Hematopoietic multipotent progenitor cell treated with erythropoietin and hydrocortisone succinate and interleukin-3 and kit ligand, for 15 days (in vitro differentiated cells): Measurements from ENCODE around the gene EIF5.
A peak's percentile ranks its signal among the peaks of the same experiment; 100 is the strongest.

Experiments used
- DNase-seq: peaks from one replicate; pipeline ENCODE4 v3.0.0-alpha.2; 2015; ENCODE audit warnings: low spot score

EIF5 gene

DNA sequence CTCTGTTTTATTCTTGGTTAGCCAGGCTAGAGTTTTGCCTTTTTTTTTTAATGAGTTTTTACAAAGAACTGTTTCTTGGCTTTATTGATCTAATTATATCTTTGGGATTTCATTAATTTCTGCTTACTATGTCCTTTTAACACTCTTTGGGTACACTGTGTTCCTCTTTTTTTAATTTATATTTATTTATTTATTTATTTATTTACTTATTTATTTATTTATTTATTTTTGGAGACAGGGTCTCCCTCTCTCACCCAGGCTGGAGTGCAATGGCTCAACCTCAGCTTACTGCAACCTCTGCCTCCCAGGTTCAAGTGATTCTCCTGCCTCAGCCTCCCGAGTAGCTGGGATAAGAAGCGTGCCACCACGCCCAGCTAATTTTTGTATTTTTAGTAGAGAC, 36.0 kb downstream of the EIF5 start:
- no peak for DNase-seq

DNA sequence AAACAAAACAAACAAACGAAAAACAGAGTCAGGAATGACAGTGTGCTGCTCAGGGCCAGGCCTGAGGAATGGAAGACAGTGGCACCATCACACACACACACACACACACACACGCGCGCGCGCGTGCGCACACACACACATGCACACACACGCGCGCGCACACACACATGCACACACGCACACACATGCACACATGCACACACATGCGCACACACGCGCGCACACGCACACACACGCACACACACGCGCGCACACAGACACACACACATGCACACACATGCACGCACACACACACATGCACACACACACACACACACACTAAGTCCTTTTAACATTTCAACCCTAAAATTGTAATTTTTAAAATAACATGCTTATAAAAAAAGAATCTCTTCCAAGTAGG, 38.0 kb downstream of the EIF5 start:
- DNase-seq, result no peak

DNA sequence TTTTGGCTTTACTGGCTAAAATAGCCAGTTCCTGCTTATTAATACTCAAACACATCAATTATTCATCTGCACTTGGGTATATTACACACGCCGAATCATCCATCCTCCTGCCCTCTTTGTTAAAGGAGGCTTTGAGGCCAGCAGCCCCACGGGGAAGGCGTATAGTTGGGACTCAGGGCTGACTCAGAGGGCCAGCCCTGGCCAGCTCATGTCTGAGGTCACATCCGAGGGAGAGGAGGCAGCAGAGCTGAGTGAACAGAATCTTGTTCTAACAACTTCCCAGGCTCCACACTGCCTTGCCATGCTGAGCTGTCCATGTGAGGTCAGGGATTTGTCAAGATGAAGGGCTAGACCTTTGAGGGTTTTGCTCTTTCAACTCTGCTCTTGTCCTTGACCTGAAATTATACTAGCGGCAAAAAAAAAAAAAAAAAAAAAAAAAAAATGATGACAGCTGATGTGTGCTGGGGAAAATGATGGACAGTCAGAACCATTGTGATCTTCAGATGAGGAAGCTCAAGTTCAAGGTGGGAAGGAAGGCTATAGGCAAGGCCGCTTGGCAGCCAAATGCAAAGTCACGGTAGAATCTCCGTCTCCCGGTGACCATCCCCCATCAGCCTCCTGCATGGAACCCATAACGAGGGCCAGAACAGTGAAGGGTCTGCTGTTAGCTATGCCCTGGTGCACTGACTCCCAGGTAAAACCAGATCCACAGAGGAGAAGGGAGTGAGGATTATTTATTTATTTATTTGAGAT, 38.7 kb downstream of the EIF5 start:
- DNase-seq, result peak; percentile 54

DNA sequence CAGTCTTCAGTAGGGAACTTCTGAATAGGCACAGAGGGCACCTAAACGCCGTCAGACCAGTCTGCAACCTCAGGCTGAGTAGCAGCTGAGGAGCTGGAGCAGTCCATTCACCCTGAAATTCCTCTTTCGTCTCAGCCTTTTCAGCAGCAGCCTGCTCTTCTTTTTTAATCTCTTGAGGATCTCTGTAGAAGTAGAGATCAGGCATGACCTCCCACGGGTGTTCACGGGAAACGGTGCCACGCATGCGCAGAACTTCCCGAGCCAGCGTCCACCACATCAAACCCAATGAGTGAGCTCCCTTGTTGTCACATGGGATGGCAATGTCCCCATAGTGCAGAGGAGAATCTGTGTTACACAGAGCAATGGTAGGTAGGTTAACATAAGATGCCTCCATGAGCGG, 40.1 kb downstream of the EIF5 start:
- DNase-seq, result no peak

DNA sequence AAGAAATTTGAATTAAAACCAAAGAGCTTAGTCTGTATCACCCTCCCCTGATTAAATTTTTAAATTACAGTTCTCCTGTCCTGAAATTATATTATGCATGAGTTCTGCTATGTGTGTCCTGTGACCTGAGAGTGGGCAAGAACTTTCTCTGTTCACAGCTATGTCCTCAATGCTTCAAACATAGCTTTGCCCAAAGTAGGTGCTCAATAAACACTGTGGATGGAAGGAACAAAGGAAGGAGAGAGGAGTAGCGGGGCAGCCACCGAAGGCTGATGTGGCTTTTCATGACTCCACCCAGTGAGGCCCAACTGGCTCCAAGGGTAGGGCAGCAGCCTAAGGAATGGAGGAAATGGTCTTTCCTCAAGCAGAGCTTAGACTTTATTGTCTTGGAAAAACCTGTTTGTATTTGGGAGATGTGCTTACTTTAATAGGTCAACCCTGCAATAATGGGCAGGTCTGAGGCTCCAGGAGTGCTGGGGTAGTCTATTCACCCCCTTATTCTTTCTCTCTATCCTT, 43.5 kb downstream of the EIF5 start:
- DNase-seq, result no peak

DNA sequence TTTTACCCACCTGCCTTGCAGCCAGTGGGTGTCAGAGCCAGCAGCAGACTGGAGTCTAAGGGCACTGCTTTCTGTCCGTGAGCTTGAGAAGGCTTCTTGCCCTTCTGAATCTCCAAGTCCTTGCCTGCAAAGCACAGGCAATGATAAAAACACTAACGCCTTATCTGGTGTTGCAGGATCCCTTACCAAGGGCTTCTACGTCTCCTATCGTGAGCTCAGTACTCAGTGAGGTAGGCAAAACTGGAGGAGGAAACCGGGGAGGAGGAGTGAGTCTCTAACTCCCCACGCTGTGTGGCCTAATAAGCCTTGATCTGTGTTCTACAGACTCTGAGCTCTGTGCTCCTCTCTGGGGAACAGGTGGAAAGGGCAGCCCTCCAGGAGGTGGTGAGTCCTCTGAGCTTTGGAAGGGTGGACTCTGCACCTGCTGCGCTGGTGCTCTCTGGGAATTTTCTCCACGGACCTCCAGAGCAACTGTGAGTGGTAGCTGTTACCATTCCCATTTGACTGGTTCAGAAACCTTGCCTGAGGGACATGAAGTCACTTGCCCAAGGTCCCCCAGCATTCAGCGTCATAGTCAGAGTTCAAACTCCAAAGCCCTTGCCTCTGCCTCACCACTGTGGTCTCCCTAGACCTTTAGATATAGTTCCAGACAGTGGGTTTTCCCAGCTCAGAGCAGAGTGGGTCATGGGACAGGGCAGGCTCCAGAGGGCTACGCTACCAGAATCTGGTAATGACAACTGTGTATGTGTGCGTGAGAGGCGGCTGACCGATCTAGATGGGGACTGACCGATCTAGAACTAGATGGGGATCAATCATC, 44.2 kb downstream of the EIF5 start:
- DNase-seq, result peak; percentile 98

DNA sequence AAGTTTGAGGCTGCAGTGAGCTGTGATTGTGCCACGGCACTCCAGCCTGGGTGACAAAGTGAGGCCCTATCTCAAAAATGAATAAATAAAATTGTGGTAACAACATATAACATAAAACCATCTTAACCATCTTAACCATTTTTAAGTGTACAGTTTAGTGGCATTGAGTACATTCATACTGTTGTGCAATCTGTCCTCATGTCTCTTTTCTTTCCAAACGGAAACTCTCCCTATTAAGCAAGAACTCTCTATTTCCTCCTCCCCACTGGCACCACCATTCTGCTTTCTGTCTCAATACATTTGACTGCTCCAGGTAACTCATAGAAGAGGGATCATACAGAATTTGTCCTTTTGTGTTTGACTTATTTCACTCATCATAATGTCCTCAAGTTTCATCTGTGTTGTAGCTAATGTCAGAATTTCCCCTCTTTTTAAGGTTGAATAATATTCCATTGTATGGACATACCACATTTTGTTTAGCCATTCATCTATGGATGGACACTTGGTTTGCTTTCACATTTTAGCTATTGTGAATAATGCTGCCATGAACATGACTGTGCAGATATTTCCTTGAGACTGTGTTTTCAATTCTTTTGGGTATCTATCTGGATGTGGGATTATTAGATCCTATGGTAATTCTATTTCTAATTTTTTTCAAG, 46.8 kb downstream of the EIF5 start:
- DNase-seq, result no peak

DNA sequence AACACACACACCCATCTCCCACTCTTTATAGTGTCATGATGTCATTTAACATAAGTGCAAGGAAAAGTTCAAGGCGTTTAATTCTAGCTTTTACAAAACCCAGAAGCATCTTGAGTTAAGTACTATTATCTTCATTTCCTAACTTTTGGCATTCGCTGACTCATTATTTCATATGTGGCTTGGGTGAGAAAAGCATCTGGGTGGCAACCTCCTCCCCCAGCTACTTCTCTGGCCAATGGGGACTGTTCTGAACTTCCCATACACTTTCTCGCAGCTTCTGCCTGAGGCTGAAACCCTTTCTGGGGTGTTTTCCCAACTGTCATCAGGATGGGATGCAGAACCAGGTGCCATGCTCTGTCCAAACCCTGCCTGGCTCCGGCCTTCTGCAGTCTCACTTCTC, 48.3 kb downstream of the EIF5 start:
- peak; percentile 78 for DNase-seq

DNA sequence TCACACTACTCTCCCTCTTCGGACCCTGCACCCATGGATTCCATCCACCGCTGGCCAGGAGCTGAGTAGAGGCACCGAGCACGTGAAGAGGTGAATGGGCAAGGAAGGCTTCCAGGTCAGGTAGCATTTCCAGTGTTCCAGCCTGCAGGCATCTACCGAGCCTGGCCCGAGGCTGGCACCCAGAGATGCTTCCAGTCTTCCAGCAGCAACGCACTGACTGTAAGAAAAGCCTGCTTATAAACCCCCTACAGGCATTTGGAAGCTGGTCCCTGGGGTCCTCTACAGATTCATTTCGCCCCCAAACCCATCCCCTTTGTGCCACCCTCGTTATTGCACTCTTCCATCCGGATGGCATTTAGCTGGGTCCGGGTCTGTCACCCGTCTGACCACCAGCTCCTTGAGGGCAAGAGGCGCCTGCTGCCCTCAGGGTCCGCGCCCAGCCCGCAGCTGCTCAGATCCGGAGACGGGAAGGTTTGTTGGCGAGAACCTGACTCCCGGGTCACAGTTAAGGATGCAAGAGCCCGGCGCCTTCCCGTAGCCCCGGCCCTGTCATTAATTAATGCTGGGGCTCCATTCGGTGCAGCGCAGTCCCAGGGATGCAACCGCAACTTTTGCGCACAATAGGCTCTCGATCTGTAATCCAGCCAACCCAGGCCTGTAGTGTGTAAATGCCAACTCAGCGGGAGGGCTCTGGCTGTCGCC, 50.6 kb downstream of the EIF5 start:
- DNase-seq, result no peak

DNA sequence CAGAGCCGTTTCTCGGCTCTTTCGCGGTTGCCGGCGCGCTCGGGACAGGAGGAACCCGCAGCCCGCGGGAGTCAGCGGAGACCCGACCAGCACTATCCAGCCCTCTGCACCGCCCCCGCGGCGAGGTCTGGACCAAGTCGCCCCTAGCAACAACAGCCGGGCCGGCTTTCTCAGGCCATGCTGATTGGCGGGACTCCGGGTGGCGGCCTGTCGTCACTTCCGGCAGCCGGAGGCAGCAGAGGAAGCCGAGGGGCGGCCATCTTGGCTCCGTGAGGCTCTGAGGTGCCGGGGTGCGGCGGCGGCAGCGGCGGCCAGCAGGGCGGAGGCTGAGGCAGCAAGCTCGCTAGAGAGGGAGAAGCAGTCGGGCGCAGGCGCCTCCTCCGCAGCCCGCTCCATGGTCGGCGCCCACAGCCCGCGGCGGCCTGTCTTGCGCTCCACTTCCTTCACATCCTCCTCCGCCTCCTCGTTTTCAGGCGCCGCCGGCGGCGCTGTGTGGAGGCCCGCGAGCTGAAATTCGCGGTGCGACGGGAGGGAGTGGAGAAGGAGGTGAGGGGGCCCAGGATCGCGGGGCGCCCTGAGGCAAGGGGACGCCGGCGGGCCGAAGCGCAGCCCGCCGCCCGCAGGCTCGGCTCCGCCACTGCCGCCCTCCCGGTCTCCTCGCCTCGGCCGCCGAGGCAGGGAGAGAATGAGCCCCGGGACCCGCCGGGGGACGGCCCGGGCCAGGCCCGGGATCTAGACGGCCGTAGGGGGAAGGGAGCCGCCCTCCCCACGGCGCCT, 51.3 kb downstream of the EIF5 start, which contains the start of gene MARK3:
MARK3 (plus strand) TSS at position 264 of the 777 bp plus-strand sequence. CDS start 615 bp downstream, outside the sequence.
- DNase-seq, result peak; percentile 98

DNA sequence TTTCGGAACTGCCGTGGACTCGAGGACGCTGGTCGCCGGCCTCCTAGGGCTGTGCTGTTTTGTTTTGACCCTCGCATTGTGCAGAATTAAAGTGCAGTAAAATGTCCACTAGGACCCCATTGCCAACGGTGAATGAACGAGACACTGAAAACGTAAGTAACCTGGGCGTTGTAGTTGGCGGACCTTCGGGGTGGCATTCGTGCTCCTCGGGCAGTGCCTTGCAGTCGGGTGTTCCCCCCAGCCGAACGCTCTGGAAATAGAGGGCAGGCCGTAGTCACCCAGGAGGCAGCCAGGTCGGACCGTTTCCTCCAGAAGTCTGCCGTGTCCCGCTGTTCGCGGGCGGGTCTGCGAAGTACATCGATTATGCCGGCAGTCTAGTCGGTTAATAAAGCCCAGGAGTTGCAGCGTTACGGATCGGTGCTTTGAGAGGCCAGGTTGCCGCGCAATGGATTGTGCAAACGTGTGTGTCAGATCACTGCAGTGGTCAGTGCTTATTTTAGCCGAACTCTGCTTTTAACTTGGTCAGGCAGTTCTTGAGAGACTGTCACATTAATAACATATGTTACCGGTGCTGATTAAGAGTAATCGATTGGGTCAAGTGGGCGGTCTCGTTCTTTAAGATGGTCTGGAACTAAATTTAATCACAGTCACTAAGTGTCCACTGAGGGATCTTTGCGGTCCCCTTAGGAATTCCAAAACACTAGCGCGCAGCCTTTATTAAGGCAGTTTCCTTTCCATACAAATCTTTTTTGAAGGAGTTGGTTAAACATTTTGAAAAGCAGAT, 52.1 kb downstream of the EIF5 start:
- peak; percentile 47 for DNase-seq

DNA sequence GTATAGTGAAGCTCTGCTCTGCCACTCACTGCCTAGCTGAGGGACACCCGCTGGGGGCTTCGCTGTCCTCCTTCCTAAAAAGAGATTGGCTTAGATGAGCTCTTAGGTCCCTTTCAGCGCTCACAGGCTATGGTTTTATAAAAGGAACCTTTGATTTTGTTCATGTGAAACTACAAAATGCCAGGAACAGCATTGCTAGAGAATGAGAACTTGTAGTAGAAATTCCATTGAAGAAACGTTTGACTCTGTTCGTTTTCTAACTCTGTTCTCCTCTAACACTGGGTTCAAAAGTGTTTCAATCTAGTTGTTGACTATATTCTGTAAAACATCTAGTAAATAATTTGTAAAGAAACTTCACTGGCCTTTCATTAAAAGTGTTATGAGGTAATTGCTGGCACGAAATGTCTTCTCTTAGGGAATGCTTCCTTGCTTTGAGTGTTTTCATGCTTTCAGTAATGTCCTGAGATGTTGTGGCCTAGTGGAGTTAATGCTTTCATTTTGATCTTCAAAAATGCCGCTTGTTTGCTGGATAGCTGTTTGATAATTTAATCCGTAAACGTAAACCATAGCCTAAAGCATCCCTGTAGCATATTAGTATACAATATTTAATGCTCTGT, 52.8 kb downstream of the EIF5 start:
- no peak for DNase-seq

DNA sequence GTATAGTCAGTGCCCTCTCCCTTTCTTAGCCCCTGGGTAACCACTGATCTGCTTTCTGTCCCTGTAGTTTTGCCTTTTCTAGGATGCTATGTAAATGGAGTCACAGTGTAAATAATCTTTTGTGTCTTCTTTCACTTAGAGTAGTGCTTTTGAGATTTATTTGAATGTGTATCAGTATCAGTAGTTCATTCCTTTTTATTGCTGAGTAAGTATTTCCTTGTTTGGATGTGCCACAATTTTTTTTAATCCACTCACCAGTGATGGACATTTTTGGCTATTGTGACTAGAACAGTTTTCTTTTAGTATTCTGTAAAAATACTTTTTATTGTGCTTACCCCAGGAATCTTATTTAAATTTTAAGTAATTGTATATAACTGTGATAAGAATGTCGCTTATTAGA, 54.6 kb downstream of the EIF5 start:
- DNase-seq, result no peak

DNA sequence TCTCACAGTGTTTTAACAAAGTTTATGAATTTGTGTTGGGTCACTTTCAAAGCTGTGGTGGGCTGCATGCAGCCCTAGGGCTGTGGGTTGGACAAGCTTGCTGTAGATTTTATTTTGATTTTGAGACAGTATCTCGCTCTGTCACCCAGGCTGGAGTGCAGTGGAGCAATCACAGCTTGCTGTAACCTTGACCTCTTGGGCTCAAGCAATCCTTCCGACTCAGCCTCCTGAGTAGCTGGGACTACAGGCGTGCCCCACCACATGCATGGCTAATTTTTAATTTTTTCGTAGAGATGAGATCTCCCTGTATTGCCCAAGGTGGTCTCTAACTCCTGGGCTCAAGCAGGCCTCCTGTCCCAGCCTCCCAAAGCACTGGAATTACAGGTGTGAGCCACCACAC, 56.6 kb downstream of the EIF5 start:
- DNase-seq, result no peak

DNA sequence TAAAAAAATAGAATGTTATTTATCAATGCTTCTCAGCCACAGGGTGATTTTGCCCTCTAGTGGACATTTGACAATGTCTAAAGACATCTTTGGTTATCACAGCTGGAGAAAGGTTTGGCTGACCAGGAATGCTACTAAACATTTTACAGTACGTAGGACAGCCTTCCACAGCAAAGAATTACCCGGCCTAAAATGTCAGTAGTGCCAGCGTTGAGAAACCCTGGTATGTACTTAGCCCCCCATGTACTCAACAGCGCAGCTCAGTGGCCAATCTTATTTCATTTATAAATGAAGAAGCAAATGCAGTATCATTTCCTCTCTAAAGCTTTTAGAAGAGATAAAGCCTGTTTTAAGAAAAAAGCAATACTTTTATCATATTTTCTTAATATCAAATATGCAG, 57.0 kb downstream of the EIF5 start:
- DNase-seq, result peak; percentile 81

DNA sequence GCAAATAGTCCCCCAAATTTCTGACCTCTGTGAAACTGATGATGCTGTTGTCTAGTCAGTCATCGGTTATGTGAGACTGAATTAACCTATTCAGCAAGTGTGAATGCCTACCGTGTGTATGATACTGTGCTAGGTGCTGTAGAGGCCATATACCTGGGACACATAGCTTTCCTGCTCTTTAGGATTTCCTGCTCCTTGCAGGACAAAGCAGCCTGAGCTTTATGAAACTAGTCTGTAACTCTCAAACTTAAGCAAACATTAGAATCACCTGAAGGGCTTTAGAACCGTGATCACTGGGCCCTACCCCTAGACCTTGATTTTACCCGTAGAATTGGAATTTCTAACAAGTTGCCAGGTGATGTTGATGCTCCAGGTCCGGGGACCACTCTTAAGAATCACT, 58.1 kb downstream of the EIF5 start:
- no peak for DNase-seq

DNA sequence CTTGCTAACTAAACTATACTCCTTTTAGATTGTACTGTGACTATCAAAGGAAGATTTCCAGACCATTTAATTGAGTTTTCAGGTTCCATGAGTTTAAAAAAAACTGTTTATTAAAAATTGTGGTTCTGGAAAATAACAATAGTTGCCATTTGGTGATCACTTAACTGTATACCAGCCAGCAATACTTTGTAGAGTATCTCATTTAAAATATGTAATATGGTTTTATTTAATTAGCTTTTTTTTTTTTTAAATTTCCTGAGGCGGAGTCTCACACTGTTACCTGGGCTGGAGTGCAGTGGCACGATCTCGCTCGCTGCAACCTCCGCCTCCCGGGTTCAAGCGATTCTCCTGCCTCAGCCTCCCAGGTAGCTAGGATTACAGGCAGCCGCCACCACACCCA, 58.5 kb downstream of the EIF5 start:
- no peak for DNase-seq

DNA sequence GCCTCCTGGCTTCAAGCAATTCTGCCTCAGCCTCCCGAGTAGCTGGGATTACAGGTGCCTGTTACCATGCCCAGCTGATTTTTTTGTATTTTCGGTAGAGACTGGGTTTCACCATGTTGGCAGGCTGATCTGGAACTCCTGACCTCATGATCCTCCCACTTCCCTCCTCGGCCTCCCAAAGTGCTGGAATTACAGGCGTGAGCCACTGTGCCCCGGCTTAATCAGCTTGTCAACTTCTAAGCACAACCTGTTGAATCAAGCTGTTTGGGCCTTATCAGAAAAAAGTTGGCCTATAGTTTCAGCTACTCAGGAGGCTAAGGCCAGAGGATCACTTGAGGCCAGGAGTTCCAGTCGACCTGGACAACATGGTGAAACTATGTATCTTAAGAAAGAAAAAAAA, 59.0 kb downstream of the EIF5 start:
- no peak for DNase-seq

DNA sequence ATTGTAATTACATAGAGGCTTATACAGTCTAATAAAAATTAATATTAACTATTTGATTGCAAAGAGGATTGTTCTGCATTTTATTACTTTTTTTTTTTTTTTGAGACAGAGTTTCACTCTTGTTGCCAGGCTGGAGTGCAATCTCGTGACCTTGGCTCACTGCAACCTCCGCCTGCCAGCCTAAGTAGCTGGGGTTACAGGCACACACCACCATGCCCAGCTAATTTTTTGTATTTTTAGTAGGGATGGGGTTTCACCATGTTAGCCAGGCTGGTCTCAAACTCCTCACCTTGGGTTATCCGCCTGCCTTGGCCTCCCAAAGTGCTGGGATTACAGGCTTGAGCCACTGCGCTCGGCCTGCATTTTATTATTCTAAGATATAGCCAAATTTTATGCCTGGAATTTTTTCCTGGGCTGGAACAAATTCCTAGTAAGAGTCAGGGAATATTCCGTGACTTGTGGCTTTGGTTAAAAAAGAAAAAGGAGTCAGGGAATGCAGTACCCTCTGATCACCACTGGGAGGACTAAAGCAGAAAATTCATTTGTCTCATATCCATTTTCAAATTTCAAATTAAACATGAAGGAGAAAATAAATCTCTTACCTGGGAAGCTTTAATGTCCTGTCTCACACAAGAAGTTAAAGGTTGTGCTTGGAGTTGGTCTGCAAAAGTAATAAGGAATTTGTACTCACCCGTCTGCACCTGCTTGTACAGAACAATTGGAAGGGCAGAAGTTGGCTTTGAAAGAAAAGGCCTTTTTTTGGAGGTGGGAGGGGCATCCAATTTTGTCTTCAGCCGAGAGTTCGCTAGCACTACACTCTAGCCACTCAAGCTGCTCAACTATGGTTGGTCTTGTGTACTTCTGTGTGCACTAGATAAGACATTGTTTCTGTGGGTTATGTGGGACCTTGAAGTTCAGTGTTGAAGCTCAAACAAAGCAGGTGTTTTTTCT, 59.9 kb downstream of the EIF5 start:
- peak; percentile 68 for DNase-seq
